B cell (primary cell): ENCODE data around the gene NCOA3. TPM values are rescaled to one million over a fixed set of nuclear protein-coding genes. Genes with fewer than 3 reads are reported as not detected.

Experiments
- ATAC-seq: fragments of 200-7000 bp; cut with Tn5 transposase; one replicate; pipeline ENCODE4 v1.10.0; 2021; ENCODE audit warnings: low read depth, mild to moderate bottlenecking, moderate number of reproducible peaks, moderate library complexity
- CTCF ChIA-PET: fragments of 350-600 bp; sonication (Branson Sonifier 250); formaldehyde crosslinking; loops from one replicate; lab custom pipeline; 2021; ENCODE audit warnings: antibody characterized with exemption, inconsistent platforms; lab: Charles Lee
- POLR2A ChIA-PET: fragments of 350-600 bp; sonication (Branson Sonifier 250); formaldehyde crosslinking; loops from one replicate; lab custom pipeline; 2021; ENCODE audit warnings: antibody characterized with exemption; lab: Charles Lee
- DNase-seq: peaks from one replicate; pipeline ENCODE4 v3.0.0; 2013
- H2AFZ ChIP-seq: 2 replicates; pipeline ENCODE4 v1.6.1; 2012; ENCODE audit warnings: mild to moderate bottlenecking, low read depth, low read length; ENCODE audit not compliant: insufficient read depth, poor library complexity, severe bottlenecking
- H3K27ac ChIP-seq, 2 donors: 1 replicate in 1 of 2; 2 replicates in 1 of 2; pipeline ENCODE4 v1.5.1; 2012 to 2013; ENCODE audit warnings: low read length in 2 of 2, mild to moderate bottlenecking in 2 of 2, moderate library complexity in 1 of 2
- H3K27me3 ChIP-seq, 4 experiments: fragments of 200-600 bp in 1 of 4; sonication (generic) in 1 of 4; replicated peaks in 1 of 4; 1 replicate in 2 of 4; 2 replicates in 2 of 4; pipeline versions ENCODE4 v1.6.1 to v1.7.0; 2013 to 2016; ENCODE audit warnings: low read length in 3 of 4, mild to moderate bottlenecking in 2 of 4, mixed read lengths in 1 of 4, moderate library complexity in 1 of 4; ENCODE audit not compliant: insufficient read depth in 4 of 4, control insufficient read depth in 3 of 4; ENCODE audit errors: control extremely low read depth in 1 of 4
- H3K36me3 ChIP-seq, 2 experiments: replicated peaks in 1 of 2; 1 replicate in 1 of 2; 2 replicates in 1 of 2; pipeline versions ENCODE4 v1.6.1 to v1.7.1; 2013; ENCODE audit warnings: low read length in 1 of 2; ENCODE audit not compliant: insufficient read depth in 2 of 2, control insufficient read depth in 1 of 2; ENCODE audit errors: control extremely low read depth in 1 of 2, extremely low read depth in 1 of 2
- H3K4me1 ChIP-seq, 2 donors: fragments of 200-600 bp in 1 of 2; sonication (generic) in 1 of 2; 1 replicate in 1 of 2; 2 replicates in 1 of 2; pipeline versions ENCODE4 v1.5.1 to v1.6.1; 2013 to 2017; ENCODE audit warnings: low read length in 2 of 2; ENCODE audit not compliant: control insufficient read depth in 2 of 2, insufficient read depth in 2 of 2
- H3K4me2 ChIP-seq: replicated peaks from 2 replicates; pipeline ENCODE3; 2012; ENCODE audit warnings: mild to moderate bottlenecking, low read depth, low read length; ENCODE audit not compliant: poor library complexity, severe bottlenecking
- H3K4me3 ChIP-seq, 5 experiments: fragments of 200-600 bp in 1 of 5; sonication (generic) in 1 of 5; 1 replicate in 3 of 5; 2 replicates in 2 of 5; pipeline versions ENCODE4 v1.5.1 to v1.7.0; 2011 to 2016; ENCODE audit warnings: low read length in 4 of 5, mild to moderate bottlenecking in 4 of 5, low read depth in 2 of 5, control low read depth in 1 of 5, moderate library complexity in 1 of 5; ENCODE audit not compliant: insufficient read depth in 1 of 5; ENCODE audit errors: control extremely low read depth in 1 of 5, extremely low read depth in 1 of 5
- H3K79me2 ChIP-seq: fragments of 200-600 bp; sonication (generic); one replicate; pipeline ENCODE4 v1.6.0; 2016; ENCODE audit warnings: low read length; ENCODE audit not compliant: control insufficient read depth, insufficient read depth
- H3K9ac ChIP-seq: fragments of 200-600 bp; sonication (generic); 2 replicates; pipeline ENCODE4 v1.6.1; 2017; ENCODE audit warnings: mild to moderate bottlenecking, low read length, moderate library complexity
- H3K9me3 ChIP-seq, 3 donors: one replicate each; pipeline versions ENCODE4 v1.6.1 to v1.7.1; 2013; ENCODE audit warnings: low read length in 2 of 3; ENCODE audit not compliant: control insufficient read depth in 2 of 3, insufficient read depth in 1 of 3; ENCODE audit errors: control extremely low read depth in 1 of 3
- H4K20me1 ChIP-seq: 2 replicates; pipeline ENCODE4 v1.6.0; 2012; ENCODE audit warnings: mild to moderate bottlenecking, low read length; ENCODE audit not compliant: insufficient read depth, control insufficient read depth, poor library complexity, severe bottlenecking
- H3K27ac Mint-ChIP-seq: one replicate; pipeline ENCODE4 v1.8.0; 2021; ENCODE audit warnings: mixed read lengths
- H3K27me3 Mint-ChIP-seq: one replicate; pipeline ENCODE4 v1.8.0; 2021; ENCODE audit warnings: mixed read lengths
- H3K4me1 Mint-ChIP-seq: one replicate; pipeline ENCODE4 v1.8.0; 2021; ENCODE audit warnings: mixed read lengths
- H3K4me3 Mint-ChIP-seq: one replicate; pipeline ENCODE4 v1.8.0; 2021; ENCODE audit warnings: mixed read lengths
- H3K9me3 Mint-ChIP-seq: one replicate; pipeline ENCODE4 v1.8.0; 2022; ENCODE audit warnings: mixed read lengths; ENCODE audit not compliant: insufficient read depth
- CTCF ChIP-seq: fragments of 200-600 bp; IDR thresholded peaks from one replicate; pipeline ENCODE4 v1.8.0; 2022; ENCODE audit warnings: antibody characterized with exemption, mild to moderate bottlenecking
- EZH2 ChIP-seq: IDR thresholded peaks from 2 replicates; pipeline ENCODE4 v1.6.1; 2012; ENCODE audit warnings: borderline replicate concordance, low read depth, mild to moderate bottlenecking, moderate library complexity, low read length; ENCODE audit not compliant: insufficient read depth, poor library complexity, severe bottlenecking
- WGBS: methylation state at CpG from one replicate; pipeline ENCODE4 v1.1.5; 2013; ENCODE audit warnings: missing lambda C conversion rate; ENCODE audit not compliant: insufficient coverage; 5-methylcytosine and 5-hydroxymethylcytosine counted together
- intact Hi-C: fragments of 100-400 bp; cut with micrococcal nuclease; formaldehyde crosslinking; loops from one replicate; pipeline ENCODE4 v1.10.0; 2022
- polyA plus RNA-seq: library from polyadenylated mRNA; depleted of rRNA; stranded (reverse); fragments of >200 nt; gene quantifications from 2 replicates; pipeline ENCODE4 v1.2.3, GENCODE V29; 2012
- total RNA-seq, 2 donors: library from RNA; stranded (reverse); fragments of 120-200 nt in 1 of 2; gene quantifications; 1 replicate in 1 of 2; 2 replicates in 1 of 2; pipeline versions ENCODE4 v1.2.3 to v1.2.4, GENCODE V29; 2013 to 2022

NCOA3 gene
- total and polyA plus RNA-seq, 2 donors (not counting 1 experiment from before 2014, with no cell fraction given), result 54.0 to 309 TPM

GRCh38 chr20:47674686-47675085 lies 173.0 kb downstream of the NCOA3 start:
- POLR2A ChIA-PET, result no interaction called here
- H3K27ac ChIP-seq, result no peak overlapping the region
- Mint-ChIP-seq H3K4me1 (peaks cover 1% of the 10 kb centered on the region), H3K27ac (no peak overlapping the region), H3K9me3 (no peaks in the 10 kb centered on the region), H3K27me3 (peaks cover 5% of the 10 kb centered on the region), H3K4me3 (no peak overlapping the region)
- H3K4me1 ChIP-seq, result no peaks in the 10 kb centered on the region
- H3K27me3 ChIP-seq, result peaks cover 0 to 2% (median 0%) of the 10 kb centered on the region in 4 experiments
- no peaks in the 10 kb centered on the region for H3K36me3 ChIP-seq
- H3K79me2 ChIP-seq, result no peaks in the 10 kb centered on the region
- peaks cover 0 to 3% (median 0%) of the 10 kb centered on the region in 3 donors for H3K9me3 ChIP-seq
- no peak overlapping the region for H3K4me3 ChIP-seq
- CTCF ChIA-PET, result interaction anchor here (12.8 kb wide), 1 partner anchor 947 kb away, joined by 299 read pairs; no protein-coding TSS in a partner anchor
- H2AFZ ChIP-seq, result no peak overlapping the region
- H3K4me2 ChIP-seq, result no peak overlapping the region
- intact Hi-C loops, result loop anchor here (5.0 kb wide), 1 partner anchor 53 kb away; no protein-coding TSS in a partner anchor
- no peak for DNase-seq
- H3K9ac ChIP-seq, result no peak overlapping the region
- WGBS, result 82% methylated on average over 13 of the region's 14 CpGs
- H4K20me1 ChIP-seq, result no peaks in the 10 kb centered on the region
- no peak for ATAC-seq
- TF ChIP-seq EZH2 (no peak), CTCF (no peak)

GRCh38 chr20:47675190-47676142 lies 173.8 kb downstream of the NCOA3 start:
- Histone ChIP-seq H3K4me3 (no peak overlapping the region), H3K36me3 (no peaks in the 10 kb centered on the region), H3K9ac (no peak overlapping the region), H3K4me2 (no peak overlapping the region), H3K27me3 (peaks cover 0 to 2% (median 0%) of the 10 kb centered on the region in 4 experiments), H3K79me2 (no peaks in the 10 kb centered on the region), H3K4me1 (no peaks in the 10 kb centered on the region), H2AFZ (no peak overlapping the region), H3K27ac (no peak overlapping the region), H4K20me1 (no peaks in the 10 kb centered on the region), H3K9me3 (peaks cover 0 to 3% (median 0%) of the 10 kb centered on the region in 3 donors)
- ATAC-seq (no peak), DNase-seq (no peak)
- peaks cover 1% of the 10 kb centered on the region for H3K4me1 Mint-ChIP-seq
- H3K27ac Mint-ChIP-seq, result no peak overlapping the region
- H3K27me3 Mint-ChIP-seq, result peaks cover 5% of the 10 kb centered on the region
- CTCF ChIA-PET, result interaction anchor here (1.2 to 12.8 kb wide), 3 partner anchors 50 to 946 kb away, joined by 4 to 299 read pairs (median 33); no protein-coding TSS in a partner anchor
- WGBS, result 97% methylated on average over 11 of the region's 16 CpGs
- no peak overlapping the region for H3K4me3 Mint-ChIP-seq
- no peaks in the 10 kb centered on the region for H3K9me3 Mint-ChIP-seq
- TF ChIP-seq EZH2 (no peak), CTCF (no peak)
- intact Hi-C loops, result loop anchor here (5.0 kb wide), 1 partner anchor 52 kb away; no protein-coding TSS in a partner anchor
- POLR2A ChIA-PET, result no interaction called here
